ENCODE measurements around the gene HMMR. TPM values are rescaled to one million over a fixed set of nuclear protein-coding genes. Genes with fewer than 3 reads are reported as not detected.
"Not testable (repeated sequence)": the region's sequence is repeated elsewhere in the genome, so short reads cannot be mapped to it uniquely, and the experiment has no call there.

HMMR gene
- total RNA-seq, 2 donors from 2014 or later = 68.0 to 79.8 TPM

- Mint-ChIP-seq H3K36me3 (ENCODE audit: low read depth) (peaks cover 63% of the 10 kb centered on the region), H3K4me1 (peaks cover 6% of the 10 kb centered on the region), H3K9me3 (no peaks in the 10 kb centered on the region), H3K27ac (peak overlapping the region; percentile 99), H3K4me3 (peak overlapping the region; percentile 93), H3K27me3 (no peaks in the 10 kb centered on the region)
- ATAC-seq (replicated peaks) = peak; percentile 49
Observed at GRCh38 chr5:163506726-163507125, 46.3 kb downstream of the HMMR start.

- H3K36me3 Mint-ChIP-seq (ENCODE audit: low read depth) = peaks cover 84% of the 10 kb centered on the region
- H3K4me1 Mint-ChIP-seq = no peaks in the 10 kb centered on the region
- peak overlapping the region; percentile 99 for H3K27ac Mint-ChIP-seq
- H3K9me3 Mint-ChIP-seq = no peaks in the 10 kb centered on the region
- ATAC-seq (replicated peaks) = no peak
- no peaks in the 10 kb centered on the region for H3K27me3 Mint-ChIP-seq
- peak overlapping the region; percentile 93 for H3K4me3 Mint-ChIP-seq
Observed at GRCh38 chr5:163508753-163509152, 48.3 kb downstream of the HMMR start.

GRCh38 chr5:163509291-163509951 is 49.0 kb downstream of the HMMR start:
- peak overlapping the region; percentile 99 for H3K27ac Mint-ChIP-seq
- H3K27me3 Mint-ChIP-seq = no peaks in the 10 kb centered on the region
- ATAC-seq (replicated peaks) = no peak
- peaks cover 90% of the 10 kb centered on the region for H3K36me3 Mint-ChIP-seq (ENCODE audit: low read depth)
- no peaks in the 10 kb centered on the region for H3K9me3 Mint-ChIP-seq
- H3K4me1 Mint-ChIP-seq = no peaks in the 10 kb centered on the region
- H3K4me3 Mint-ChIP-seq = peak overlapping the region; percentile 93

- H3K27me3 Mint-ChIP-seq = no peaks in the 10 kb centered on the region
- H3K9me3 Mint-ChIP-seq = no peaks in the 10 kb centered on the region
- no peak for ATAC-seq (replicated peaks)
- peak overlapping the region; percentile 58 for H3K4me3 Mint-ChIP-seq
- peaks cover 96% of the 10 kb centered on the region for H3K36me3 Mint-ChIP-seq (ENCODE audit: low read depth)
- no peaks in the 10 kb centered on the region for H3K4me1 Mint-ChIP-seq
- no peak overlapping the region for H3K27ac Mint-ChIP-seq
Observed at GRCh38 chr5:163512526-163512925, 52.1 kb downstream of the HMMR start.

- Mint-ChIP-seq H3K4me3 (peak overlapping the region; percentile 2), H3K27ac (peak overlapping the region; percentile 62), H3K9me3 (no peaks in the 10 kb centered on the region), H3K4me1 (peaks cover 6% of the 10 kb centered on the region), H3K27me3 (no peaks in the 10 kb centered on the region), H3K36me3 (ENCODE audit: low read depth) (peaks cover 27% of the 10 kb centered on the region)
- ATAC-seq (replicated peaks) = peak; percentile 87
Observed at GRCh38 chr5:163525096-163525495, 64.7 kb downstream of the HMMR start.

- peaks cover 4% of the 10 kb centered on the region for H3K4me1 Mint-ChIP-seq
- no peak for ATAC-seq (replicated peaks)
- H3K27me3 Mint-ChIP-seq = peaks cover 4% of the 10 kb centered on the region
- H3K9me3 Mint-ChIP-seq = no peaks in the 10 kb centered on the region
- no peak overlapping the region for H3K27ac Mint-ChIP-seq
- no peaks in the 10 kb centered on the region for H3K36me3 Mint-ChIP-seq (ENCODE audit: low read depth)
- H3K4me3 Mint-ChIP-seq = no peak overlapping the region
Observed at GRCh38 chr5:163529698-163530097, 69.3 kb downstream of the HMMR start.

GRCh38 chr5:163531272-163531671 is 70.8 kb downstream of the HMMR start:
- Mint-ChIP-seq H3K9me3 (no peaks in the 10 kb centered on the region), H3K36me3 (ENCODE audit: low read depth) (no peaks in the 10 kb centered on the region), H3K4me3 (no peak overlapping the region), H3K4me1 (no peaks in the 10 kb centered on the region), H3K27ac (no peak overlapping the region), H3K27me3 (peaks cover 4% of the 10 kb centered on the region)
- no peak for ATAC-seq (replicated peaks)

GRCh38 chr5:163532171-163533084 is 72.0 kb downstream of the HMMR start:
- no peaks in the 10 kb centered on the region for H3K36me3 Mint-ChIP-seq (ENCODE audit: low read depth)
- H3K27ac Mint-ChIP-seq = no peak overlapping the region
- H3K4me1 Mint-ChIP-seq = no peaks in the 10 kb centered on the region
- H3K9me3 Mint-ChIP-seq = no peaks in the 10 kb centered on the region
- no peak overlapping the region for H3K4me3 Mint-ChIP-seq
- ATAC-seq (replicated peaks) = no peak
- peaks cover 4% of the 10 kb centered on the region for H3K27me3 Mint-ChIP-seq

GRCh38 chr5:163533223-163533622 is 72.8 kb downstream of the HMMR start:
- Mint-ChIP-seq H3K36me3 (ENCODE audit: low read depth) (no peaks in the 10 kb centered on the region), H3K4me3 (no peak overlapping the region), H3K9me3 (no peaks in the 10 kb centered on the region), H3K4me1 (no peaks in the 10 kb centered on the region), H3K27me3 (peaks cover 4% of the 10 kb centered on the region), H3K27ac (no peak overlapping the region)
- no peak for ATAC-seq (replicated peaks)

GRCh38 chr5:163534492-163535094 is 74.2 kb downstream of the HMMR start:
- no peaks in the 10 kb centered on the region for H3K9me3 Mint-ChIP-seq
- no peak overlapping the region for H3K27ac Mint-ChIP-seq
- no peaks in the 10 kb centered on the region for H3K36me3 Mint-ChIP-seq (ENCODE audit: low read depth)
- no peaks in the 10 kb centered on the region for H3K4me1 Mint-ChIP-seq
- H3K27me3 Mint-ChIP-seq = peaks cover 8% of the 10 kb centered on the region
- ATAC-seq (replicated peaks) = no peak
- H3K4me3 Mint-ChIP-seq = no peak overlapping the region

GRCh38 chr5:163535290-163535689 is 74.9 kb downstream of the HMMR start:
- H3K27me3 Mint-ChIP-seq = peaks cover 8% of the 10 kb centered on the region
- H3K4me1 Mint-ChIP-seq = no peaks in the 10 kb centered on the region
- H3K36me3 Mint-ChIP-seq (ENCODE audit: low read depth) = no peaks in the 10 kb centered on the region
- no peaks in the 10 kb centered on the region for H3K9me3 Mint-ChIP-seq
- no peak for ATAC-seq (replicated peaks)
- no peak overlapping the region for H3K27ac Mint-ChIP-seq
- no peak overlapping the region for H3K4me3 Mint-ChIP-seq

- not testable (repeated sequence) for H3K4me1 Mint-ChIP-seq; ATAC-seq (replicated peaks); H3K9me3 Mint-ChIP-seq; H3K27me3 Mint-ChIP-seq; H3K36me3 Mint-ChIP-seq (ENCODE audit: low read depth); H3K27ac Mint-ChIP-seq; H3K4me3 Mint-ChIP-seq
Observed at GRCh38 chr5:163536442-163536841, 76.0 kb downstream of the HMMR start.

- H3K4me3 Mint-ChIP-seq = no peak overlapping the region
- no peak overlapping the region for H3K27ac Mint-ChIP-seq
- no peaks in the 10 kb centered on the region for H3K36me3 Mint-ChIP-seq (ENCODE audit: low read depth)
- H3K9me3 Mint-ChIP-seq = no peaks in the 10 kb centered on the region
- H3K4me1 Mint-ChIP-seq = no peaks in the 10 kb centered on the region
- no peak for ATAC-seq (replicated peaks)
- H3K27me3 Mint-ChIP-seq = peaks cover 4% of the 10 kb centered on the region
Observed at GRCh38 chr5:163540696-163541095, 80.3 kb downstream of the HMMR start.

Measured in activated T-helper 17 cell treated with anti-CD3 and anti-CD28 coated beads, Interleukin-2, amount 50 U/mL, for 72 hours (primary cell).